ENCODE results near the gene MRTO4.
A peak's percentile ranks its signal among the peaks of the same experiment; 100 is the strongest.
"Not testable (repeated sequence)": the region's sequence is repeated elsewhere in the genome, so short reads cannot be mapped to it uniquely, and the experiment has no call there.

MRTO4 gene

DNA sequence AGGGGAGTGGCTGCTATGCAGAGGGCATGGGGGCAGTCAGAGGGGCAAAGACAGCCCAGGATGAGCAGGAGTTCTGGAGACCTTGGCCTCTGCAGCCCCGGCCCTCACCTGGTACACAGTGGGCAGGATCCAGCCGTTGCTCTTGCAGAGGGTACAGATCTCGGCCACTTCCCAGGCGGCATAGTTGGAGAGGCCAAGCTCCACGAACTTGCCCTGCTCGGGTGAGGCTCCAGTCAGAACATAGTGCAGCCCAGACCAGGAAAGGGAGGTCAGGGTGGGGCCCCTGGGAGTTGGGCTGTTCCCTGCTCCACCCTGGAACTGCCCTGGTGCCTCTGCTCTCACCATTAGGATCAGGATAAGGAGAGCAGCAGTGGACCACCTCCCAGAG, 18.7 kb downstream of the MRTO4 start:
- not testable (repeated sequence) for DNase-seq (ENCODE audit: low read depth in 2 of 2)

DNA sequence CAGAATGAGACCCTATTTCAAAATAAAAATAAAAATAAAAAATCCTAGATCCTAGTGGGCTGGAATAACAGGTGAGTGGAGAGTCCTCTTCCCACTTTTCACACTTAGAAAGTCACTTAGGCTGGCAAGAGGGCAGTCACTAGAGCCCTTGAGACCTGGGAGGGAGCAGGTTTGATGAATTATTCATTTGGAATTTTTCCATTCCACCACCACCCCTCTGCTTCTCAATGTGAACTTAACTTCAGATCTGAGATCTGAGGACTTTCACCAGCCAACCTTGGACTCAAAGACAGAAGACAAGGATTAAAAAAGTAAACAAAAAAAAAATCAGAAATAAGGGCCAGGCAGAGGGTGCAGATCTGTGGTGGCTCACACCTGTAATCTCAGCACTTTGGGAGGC, 20.5 kb downstream of the MRTO4 start:
- DNase-seq (ENCODE audit: low read depth in 2 of 2): no peak

DNA sequence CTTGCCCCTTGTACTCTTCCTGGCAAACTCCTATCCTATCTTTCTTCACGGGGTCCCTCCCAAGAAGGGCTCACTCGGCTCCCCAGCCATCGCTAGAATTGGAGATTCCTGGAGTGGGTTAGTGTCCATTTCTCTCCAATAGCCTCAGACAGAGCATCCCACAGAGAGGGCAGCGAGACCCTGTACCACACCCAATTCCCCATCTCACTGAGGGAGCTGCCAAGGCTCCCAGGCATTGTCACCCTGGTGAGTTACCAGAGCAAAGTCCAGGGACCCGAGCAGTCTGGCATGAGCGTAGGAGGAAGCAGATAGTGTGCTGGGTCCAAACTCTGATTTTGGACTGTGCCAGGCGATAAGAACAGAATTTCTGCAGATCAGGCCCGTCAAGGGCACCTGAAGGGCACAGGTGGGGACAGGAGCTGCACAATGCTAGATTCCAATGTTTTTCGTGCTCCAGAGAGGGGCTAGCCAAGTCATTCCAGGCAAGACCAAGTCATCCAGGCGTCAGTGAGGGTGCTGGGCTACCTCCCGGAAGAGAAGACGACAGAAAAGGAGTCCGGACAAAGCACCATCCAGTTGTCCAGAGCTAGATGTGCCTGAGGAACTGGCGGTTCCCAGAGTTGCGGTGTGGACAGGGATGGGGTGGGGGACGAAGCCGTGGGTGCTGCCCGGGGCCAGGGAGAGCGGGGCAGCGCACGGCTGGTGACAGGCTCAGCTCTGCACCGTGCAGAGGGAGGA, 21.7 kb downstream of the MRTO4 start:
- DNase-seq (ENCODE audit: low read depth in 2 of 2): no peak

DNA sequence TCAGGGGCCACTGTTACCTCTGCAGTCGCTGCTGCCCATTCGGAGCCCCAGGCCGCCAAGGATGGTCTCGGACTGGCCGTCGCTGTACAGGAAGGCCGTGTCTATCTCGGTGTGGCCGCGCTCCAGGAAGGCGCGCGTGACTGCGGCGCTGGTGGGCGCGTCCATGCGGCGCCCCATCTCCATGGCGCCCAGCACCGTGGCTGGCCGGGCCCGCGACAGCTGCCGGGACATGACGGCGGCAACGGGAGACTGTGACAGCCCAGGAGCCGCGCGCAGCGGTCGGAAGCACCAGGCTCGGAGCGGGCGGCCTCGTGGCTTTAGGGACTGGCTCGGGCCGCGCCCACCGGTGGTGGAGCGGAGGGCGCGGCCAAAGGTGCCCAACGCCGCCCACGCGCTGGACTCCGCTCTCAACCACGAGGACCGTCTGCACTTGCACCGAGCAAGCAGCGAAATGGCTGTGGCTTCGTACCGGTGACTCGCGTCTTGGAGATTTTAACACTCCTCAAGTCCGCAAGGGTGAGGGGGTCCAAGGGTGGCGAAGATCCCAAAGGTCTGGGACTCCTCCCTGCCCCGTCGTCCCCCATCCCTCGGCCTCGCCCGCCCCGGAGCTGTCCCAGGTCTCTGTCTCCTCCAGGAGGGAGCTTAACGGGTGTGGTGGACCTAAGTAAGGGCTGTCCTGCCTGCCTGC, 22.4 kb downstream of the MRTO4 start:
- not testable (repeated sequence) for DNase-seq (ENCODE audit: low read depth in 2 of 2)

DNA sequence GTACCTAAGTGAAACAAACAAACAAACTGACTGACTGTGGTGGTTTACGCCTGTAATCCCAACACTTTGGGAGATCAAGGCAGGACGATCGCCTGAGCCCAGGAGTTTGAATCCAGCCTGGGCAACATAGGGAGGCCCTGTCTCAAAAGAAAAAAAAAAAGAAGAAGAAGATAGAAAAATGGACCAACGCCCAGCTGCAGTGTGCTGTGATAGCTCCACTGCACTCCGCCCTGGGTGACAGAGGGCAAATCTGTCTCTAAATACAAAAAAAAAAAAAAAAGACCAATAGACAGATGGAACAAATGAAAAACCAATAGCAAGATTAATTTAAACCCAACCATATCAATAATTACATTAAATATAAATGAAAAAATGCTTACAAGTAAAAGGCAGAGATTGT, 23.0 kb downstream of the MRTO4 start:
- no peak for DNase-seq (ENCODE audit: low read depth in 2 of 2)

DNA sequence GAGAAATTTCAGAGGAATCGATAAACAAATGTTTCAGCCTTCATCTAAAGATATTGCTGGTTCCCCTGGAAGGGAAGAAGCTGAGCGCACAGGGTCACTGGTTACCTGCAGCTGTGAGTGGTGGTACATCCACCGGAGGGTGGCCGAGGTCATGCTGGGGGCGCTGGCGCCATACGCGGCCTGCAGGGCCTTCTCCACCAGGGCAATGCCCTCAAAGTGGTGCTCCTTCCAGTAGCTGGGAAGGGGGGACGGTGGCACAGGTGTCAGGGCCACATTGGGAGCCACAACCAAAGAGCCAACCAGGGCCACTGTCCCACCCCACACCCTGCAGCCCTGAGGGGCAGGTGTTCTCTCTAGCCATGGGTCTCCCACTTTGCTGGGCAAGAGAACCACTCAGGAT, 32.3 kb downstream of the MRTO4 start:
- no peak for DNase-seq (ENCODE audit: low read depth in 2 of 2)

DNA sequence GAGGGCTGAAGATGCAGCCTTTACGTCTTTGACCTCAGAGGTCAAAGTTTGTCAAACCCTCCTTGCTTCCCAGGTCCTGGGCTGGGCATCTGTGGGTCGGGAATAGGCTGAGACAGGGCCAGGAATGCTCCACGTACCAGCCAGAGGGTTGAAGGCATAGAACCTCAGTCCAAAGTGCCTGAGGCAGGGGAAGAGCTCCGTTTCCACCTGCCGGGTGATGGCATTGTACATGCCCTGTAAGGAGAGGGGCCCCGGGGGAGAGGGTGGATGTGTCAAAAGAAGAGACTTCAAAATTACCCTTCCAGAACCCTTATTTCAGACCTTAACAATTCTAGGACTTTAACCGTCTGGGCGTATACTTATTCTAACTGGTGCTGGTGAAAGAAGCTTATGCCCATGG, 33.3 kb downstream of the MRTO4 start:
- no peak for DNase-seq (ENCODE audit: low read depth in 2 of 2)

DNA sequence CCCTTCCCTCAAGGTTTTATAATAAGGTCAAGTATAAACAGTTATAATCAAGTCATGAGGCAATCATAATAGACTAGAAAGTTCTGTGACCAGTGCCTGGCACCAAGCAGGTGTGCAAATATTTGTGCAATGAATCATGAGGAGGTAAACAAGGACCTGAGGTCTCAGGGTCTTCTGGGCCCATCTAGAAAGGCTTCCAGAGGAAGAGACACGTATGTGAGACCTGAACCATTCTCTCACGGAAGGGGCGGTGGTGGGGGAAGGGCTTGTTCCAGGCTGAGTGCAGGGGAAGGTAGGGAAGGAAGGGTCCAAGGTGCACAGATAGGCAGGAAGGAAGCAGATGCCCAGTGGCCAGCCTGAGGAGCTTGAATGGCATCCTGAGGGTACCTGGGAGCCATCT, 33.8 kb downstream of the MRTO4 start:
- not testable (repeated sequence) for DNase-seq (ENCODE audit: low read depth in 2 of 2)

DNA sequence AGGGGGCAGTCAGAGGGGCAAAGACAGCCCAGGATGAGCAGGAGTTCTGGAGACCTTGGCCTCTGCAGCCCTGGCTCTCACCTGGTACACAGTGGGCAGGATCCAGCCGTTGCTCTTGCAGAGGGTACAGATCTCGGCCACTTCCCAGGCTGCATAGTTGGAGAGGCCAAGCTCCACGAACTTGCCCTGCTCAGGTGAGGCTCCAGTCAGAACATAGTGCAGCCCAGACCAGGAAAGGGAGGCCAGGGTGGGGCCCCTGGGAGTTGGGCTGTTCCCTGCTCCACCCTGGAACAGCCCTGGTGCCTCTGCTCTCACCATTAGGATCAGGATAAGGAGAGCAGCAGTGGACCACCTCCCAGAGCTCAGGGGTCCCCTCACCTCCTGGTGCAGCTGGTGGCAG, 34.2 kb downstream of the MRTO4 start:
- not testable (repeated sequence) for DNase-seq (ENCODE audit: low read depth in 2 of 2)

DNA sequence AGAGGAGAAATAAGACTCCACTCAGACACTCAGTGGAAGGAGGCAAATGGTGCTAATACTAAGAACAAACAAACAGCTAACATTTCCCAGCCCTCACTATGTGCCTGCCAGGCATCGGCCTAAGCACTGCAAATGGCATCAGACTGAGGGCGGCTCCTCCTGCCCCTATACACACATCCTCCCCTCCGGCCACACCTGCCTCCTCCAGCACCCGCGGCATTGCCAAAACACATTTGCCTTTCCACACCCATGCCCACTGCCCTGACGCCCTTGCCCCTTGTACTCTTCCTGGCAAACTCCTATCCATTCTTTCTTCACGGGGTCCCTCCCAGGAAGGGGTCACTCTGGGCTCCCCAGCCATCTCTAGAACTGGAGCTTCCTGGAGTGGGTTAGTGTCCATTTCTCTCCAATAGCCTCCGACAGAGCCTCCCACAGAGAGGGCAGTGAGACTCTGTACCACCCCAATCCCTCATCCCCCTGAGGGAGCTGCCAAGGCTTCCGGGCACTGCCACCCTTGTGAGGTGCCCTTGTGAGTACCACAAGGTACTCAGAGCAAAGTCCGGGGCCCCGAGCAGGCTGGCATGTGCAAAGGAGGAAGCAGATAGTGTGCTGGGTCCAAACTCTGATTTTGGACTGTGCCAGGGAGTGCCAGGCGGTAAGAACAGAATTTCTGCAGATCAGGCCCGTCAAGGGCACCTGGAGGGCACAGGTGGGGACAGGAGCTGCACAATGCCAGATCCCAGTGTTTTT, 36.0 kb downstream of the MRTO4 start:
- DNase-seq (ENCODE audit: low read depth in 2 of 2): no peak

DNA sequence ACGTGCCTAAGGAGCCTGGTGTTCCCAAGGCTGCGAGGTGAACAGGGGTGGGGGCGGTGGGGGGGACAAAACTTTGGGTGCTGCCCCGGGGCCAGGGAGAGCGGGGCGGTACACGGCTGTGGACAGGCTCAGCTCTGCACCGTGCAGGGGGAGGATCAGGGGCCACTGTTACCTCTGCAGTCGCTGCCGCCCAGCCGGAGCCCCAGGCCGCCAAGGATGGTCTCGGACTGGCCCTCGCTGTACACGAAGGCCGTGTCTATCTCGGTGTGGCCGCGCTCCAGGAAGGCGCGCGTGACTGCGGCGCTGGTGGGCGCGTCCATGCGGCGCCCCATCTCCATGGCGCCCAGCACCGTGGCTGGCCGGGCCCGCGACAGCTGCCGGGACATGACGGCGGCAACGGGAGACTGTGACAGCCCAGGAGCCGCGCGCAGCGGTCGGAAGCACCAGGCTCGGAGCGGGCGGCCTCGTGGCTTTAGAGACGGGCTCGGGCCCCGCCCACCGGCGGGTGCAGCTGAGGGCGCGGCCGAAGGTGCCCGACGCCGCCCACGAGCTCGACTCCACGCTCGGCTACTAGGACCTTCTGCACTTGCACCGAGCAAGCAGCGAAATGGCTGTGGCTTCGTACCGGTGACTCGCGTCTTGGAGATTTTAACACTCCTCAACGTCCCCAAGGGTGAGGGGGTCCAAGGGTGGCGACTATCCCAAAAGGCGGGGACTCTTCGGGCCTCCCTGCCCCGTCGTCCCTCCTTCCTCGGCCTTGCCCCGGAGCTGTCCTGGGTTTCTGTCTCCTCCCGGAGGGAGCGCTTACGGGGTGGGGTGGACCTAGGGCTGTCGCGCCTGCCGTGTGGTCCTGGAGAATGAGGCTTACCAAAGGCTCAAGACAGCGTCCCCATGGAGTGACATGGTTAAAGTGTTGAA, 37.0 kb downstream of the MRTO4 start, which contains the start of gene AKR7A3:
Gene AKR7A3 (minus strand): TSS at position 447 of the 918 bp plus-strand sequence. CDS start 61 bp downstream, at position 386.
- DNase-seq (ENCODE audit: low read depth in 2 of 2): peak in 1 of 2 donors; percentile 11

DNA sequence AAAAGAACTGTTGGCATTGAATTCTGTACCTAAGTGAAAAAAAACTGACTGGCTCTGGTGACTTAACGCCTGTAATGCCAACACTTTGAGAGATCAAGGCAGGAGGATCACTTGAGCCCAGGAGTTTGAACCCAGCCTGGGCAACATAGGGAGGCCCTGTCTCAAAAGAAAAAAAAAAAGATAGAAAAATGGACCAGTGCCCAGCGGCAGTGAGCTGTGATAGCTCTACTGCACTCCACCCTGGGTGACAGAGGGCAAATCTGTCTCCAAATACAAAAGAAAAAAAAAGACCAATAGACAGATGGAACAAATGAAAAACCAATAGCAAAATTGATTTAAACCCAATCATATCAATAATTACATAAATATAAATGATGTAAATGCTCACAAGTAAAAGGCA, 37.6 kb downstream of the MRTO4 start:
- no peak for DNase-seq (ENCODE audit: low read depth in 2 of 2)

DNA sequence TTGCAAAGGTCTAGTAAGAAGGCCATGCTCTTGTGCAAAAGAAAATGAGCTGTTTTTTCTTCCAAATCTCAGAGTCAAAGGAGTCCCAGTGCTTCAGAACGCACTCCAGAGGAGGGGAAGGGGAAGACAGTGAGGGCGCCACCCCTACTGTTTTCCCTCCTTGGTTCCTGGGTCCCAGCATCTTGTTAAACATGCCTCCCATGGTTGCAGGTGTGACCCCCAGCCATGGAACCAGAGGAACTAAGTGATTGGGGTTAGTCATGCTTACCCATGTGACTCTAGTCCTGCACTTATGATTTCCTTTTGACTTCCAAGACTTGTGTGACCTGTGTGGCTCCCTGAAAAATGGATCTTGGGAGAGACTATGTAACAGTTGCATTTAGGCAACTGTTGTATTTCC, 43.0 kb downstream of the MRTO4 start:
- DNase-seq (ENCODE audit: low read depth in 2 of 2): no peak

DNA sequence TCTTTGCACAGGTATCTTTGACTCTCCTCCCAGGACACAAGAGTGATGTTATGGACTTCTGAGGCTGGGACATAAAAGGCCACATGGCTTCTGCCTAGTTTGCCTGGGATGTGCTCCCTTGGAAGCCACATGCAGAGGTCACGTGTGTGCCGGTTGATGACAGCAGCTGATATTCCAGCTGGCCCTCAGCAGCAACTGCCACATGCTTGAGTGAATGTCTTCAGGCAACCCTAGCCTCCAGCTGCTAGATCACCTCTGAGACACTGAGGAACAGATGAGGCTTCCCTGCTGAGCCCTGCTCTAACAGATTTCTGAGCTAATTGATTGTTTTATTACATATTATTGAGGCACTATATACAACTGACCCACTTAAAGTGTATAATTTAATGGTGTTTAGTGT, 48.6 kb downstream of the MRTO4 start:
- no peak for DNase-seq (ENCODE audit: low read depth in 2 of 2)

DNA sequence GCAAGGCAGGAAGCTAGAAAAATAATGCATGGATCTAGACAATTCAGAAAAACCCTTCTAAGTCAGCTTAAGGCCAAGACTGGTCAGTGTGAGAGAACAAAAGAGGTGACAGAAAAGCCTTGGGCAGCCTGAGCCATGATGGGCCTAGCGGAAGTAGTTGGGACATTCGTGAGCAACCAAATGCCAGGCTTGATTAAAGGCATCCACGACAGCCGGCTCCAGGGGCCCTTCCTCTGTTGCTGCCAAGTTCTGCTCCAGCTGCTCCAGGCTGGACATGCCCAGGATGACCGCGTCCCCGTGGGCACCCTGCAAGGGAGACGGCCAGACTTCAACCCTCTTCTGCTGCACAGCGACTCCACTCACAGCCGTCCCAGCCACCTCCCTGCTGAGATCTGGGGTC, 52.5 kb downstream of the MRTO4 start:
- DNase-seq (ENCODE audit: low read depth in 2 of 2): not testable (repeated sequence)

DNA sequence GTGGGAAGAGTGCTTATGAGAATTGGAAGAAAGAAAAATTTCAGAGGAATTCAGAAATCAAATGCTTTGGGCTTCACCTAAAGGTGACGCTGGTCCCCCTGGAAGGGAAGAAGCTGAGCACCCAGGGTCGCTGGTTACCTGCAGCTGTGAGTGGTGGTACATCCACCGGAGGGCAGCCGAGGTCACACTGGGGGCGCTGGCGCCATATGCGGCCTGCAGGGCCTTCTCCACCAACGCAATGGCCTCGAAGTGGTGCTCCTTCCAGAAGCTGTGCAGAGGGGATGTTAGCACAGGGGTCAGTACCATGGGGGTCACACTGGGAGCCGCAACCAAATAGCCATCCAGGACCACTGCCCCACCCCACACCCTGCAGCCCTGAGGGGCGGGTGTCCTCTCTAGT, 54.3 kb downstream of the MRTO4 start:
- no peak for DNase-seq (ENCODE audit: low read depth in 2 of 2)

DNA sequence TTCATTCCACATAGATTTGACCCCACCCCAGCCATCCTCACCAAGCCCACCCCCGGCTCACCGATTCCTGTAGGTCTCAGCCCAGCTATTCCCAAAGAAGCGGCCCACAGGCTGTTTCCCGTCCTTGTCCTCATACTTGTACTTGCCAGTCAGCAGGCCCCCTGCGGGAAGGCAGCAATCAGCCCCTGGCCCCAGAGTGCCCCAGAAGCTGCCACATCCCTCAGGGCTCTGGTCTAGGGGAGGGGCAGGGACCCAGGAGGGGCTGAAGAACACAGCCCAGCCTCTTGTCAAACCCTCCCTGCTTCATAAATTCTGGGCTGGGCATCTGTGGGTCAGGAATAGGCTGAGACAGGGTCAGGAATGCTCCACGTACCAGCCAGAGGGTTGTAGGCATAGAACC, 55.3 kb downstream of the MRTO4 start:
- DNase-seq (ENCODE audit: low read depth in 2 of 2): no peak

DNA sequence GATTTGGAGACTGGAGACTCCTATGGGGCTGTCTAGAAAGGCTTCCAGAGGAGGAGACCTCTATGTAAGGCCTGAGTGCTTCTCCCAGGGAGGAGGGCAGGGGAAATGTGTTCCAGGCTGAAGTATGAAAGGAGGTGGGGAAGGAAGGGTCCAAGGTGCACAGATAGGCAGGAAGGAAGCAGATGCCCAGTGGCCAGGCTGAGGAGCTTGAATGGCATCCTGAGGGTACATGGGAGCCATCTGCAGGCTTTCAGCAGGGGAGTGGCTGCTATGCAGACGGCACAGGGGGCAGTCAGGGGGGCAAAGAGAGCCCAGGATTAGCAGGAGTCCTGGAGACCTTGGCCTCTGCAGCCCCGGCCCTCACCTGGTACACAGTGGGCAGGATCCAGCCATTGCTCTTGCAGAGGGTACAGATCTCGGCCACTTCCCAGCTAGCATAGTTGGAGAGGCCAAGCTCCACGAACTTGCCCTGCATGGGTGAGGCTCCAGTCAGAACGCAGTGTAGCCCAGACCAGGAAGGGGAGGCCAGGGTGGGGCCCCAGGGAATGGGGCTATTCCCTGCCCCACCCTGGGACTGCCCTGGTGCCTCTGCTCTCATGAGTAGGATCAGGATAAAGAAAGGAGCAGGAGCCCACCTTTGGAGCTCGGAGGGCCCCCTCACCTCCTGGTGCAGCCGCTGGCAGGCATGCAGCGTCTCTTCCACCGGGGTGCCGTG, 56.3 kb downstream of the MRTO4 start:
- no peak for DNase-seq (ENCODE audit: low read depth in 2 of 2)

DNA sequence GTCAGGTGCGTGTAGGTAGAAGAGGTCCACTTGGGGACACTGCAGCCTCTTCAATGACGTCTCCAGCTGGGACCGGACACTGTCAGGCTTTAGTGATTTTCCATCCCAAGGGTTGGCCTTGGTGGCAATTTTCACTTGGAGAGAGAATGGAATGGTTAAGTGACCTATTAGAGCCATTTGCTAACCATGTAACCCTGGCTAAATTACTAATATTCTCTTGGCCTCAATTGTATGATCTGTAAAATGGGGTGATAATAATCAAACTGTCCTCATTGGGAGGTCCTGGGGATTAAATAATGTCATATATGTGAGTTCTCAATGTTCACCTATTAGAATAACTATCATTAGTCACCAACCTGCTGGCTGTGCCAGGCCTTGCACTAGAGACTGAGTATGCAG, 56.9 kb downstream of the MRTO4 start:
- no peak for DNase-seq (ENCODE audit: low read depth in 2 of 2)

DNA sequence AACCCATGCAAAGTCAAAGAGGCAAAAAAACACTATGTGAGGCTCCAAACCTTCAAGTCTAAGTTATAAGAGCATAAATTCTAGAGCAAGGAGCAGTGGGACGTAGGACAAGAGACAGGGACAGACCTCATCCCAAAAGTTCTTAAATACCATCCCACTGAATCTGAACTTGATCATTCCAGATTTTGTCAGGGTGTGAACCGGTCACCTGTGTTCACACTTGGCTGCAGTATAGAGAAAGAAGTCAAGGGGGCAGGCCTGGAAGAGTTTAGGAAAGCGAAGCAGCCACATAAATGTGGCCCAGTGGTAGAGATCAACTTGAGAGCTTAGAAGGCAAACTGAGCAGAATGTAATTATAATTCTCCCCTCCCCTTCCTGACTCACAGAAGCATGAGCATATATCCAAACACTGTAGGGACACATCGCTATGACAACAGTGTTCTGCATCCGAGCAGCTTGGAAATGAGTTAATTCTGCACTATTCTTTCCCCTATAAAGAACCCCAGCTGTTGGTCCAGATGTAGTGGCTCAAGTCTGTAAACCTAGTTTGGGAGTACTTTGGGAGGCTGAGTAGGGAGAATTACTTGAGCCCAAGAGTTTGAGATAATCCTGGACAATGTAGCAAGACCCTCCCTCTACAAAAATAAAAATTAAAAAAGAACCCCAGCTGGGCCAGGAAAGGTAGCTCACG, 57.7 kb downstream of the MRTO4 start:
- DNase-seq (ENCODE audit: low read depth in 2 of 2): no peak

All from stimulated activated CD4-positive, alpha-beta T cell treated with anti-CD3 and anti-CD28 coated beads, Interleukin-1b, Interleukin-23, amount 100 ng/mL, for 1 hour (primary cell).